ENCODE results near the gene NASP. TPM values are rescaled to one million over a fixed set of nuclear protein-coding genes. Genes with fewer than 3 reads are reported as not detected.

Gene NASP
- total and polyA plus RNA-seq, 2 of the 4 experiments (the other 2 are of a cell fraction) = 56.6 to 124 TPM

DNA sequence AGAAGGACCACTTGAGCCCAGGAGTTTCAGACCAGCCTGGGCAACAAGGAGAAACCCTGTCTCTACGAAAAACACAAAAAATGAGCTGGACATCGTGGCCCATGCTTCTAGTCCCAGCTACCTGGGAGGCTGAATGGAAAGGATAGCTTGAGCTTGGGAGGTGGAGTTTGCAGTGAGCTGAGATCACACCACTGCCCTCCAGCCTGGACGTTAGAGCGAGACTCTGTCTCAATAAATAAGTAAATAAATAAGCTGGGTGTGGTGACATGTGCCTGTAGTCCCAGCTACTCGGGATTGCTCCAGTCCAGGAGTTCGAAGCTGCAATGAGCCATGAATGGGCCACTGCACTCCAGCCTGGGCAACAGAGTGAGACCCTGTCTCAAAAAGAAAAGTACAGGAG lies 29.6 kb upstream of the NASP start:
- Histone ChIP-seq H3K4me1 (ENCODE audit: control insufficient read depth, insufficient read depth, low read length) (peaks cover 9% of the 10 kb centered on the region), H3K79me1 (ENCODE audit: low read depth in 1 of 2, low read length in 2 of 2) (peaks cover 17 to 50% of the 10 kb centered on the region in 2 experiments), H3K9me3 (ENCODE audit: control insufficient read depth, insufficient read depth, low read length) (no peaks in the 10 kb centered on the region), H3K23ac (ENCODE audit: low read depth, low read length) (no peak overlapping the region), H4K20me1 (ENCODE audit: insufficient read depth, low read length) (no peaks in the 10 kb centered on the region), H4K5ac (ENCODE audit: low read depth, low read length) (no peak overlapping the region), H2AK9ac (replicated peaks; ENCODE audit: low read depth, low read length, poor library complexity) (no peak overlapping the region), H3K9ac (ENCODE audit: low read depth, low read length) (no peak overlapping the region), H3K9me1 (ENCODE audit: insufficient read depth, low read length) (peaks cover 9% of the 10 kb centered on the region), H3K14ac (replicated peaks; ENCODE audit: low read depth, low read length) (no peak overlapping the region), H3K4ac (ENCODE audit: low read depth, low read length) (no peak overlapping the region), H3K4me3 (ENCODE audit: insufficient read depth, low read depth, low read length) (no peak overlapping the region), H3K27ac (ENCODE audit: insufficient read depth, low read length) (no peak overlapping the region), H3K36me3 (ENCODE audit: control insufficient read depth, insufficient read depth, low read length) (peaks cover 7% of the 10 kb centered on the region), H3K4me2 (ENCODE audit: low read depth, low read length) (no peak overlapping the region), H3K56ac (ENCODE audit: extremely low read depth, insufficient read depth, low read length) (no peak overlapping the region), H2BK5ac (ENCODE audit: low read depth, low read length, poor library complexity, severe bottlenecking) (no peak overlapping the region), H2BK20ac (ENCODE audit: low read depth, low read length) (no peak overlapping the region), H3K27me3 (ENCODE audit: control insufficient read depth, insufficient read depth, low read length) (no peaks in the 10 kb centered on the region), H3K18ac (ENCODE audit: low read depth, low read length) (no peak overlapping the region), H2BK120ac (ENCODE audit: low read depth, low read length) (no peak overlapping the region), H2AK5ac (ENCODE audit: low read depth, low read length) (no peak overlapping the region), H2AFZ (replicated peaks; ENCODE audit: low read length, poor library complexity) (no peak overlapping the region), H2BK15ac (ENCODE audit: low read depth, low read length) (no peak overlapping the region), H4K8ac (ENCODE audit: low read depth in 2 of 2, low read length in 2 of 2) (no peak overlapping the region), H4K91ac (ENCODE audit: insufficient read depth, low read depth, low read length) (no peak overlapping the region)
- intact Hi-C loops (cut with micrococcal nuclease) (no loop called here), dilution Hi-C loops (cut with HindIII; ENCODE audit: low sequenced_read_pairs, unreplicated experiment) (no loop called here), in situ Hi-C loops (cut with MboI; ENCODE audit: low sequenced_read_pairs) (no loop called here)
- CTCF ChIA-PET = no interaction called here
- WGBS, 2 experiments (ENCODE audit: extremely low coverage in 2 of 2, insufficient read length in 1 of 2) = 100% methylated on average over 1 of the region's 6 CpGs; no CpG with 5 or more reads in 1 of the 2 experiments
- no peak for DNase-seq
- TF ChIP-seq, protein P1, sequence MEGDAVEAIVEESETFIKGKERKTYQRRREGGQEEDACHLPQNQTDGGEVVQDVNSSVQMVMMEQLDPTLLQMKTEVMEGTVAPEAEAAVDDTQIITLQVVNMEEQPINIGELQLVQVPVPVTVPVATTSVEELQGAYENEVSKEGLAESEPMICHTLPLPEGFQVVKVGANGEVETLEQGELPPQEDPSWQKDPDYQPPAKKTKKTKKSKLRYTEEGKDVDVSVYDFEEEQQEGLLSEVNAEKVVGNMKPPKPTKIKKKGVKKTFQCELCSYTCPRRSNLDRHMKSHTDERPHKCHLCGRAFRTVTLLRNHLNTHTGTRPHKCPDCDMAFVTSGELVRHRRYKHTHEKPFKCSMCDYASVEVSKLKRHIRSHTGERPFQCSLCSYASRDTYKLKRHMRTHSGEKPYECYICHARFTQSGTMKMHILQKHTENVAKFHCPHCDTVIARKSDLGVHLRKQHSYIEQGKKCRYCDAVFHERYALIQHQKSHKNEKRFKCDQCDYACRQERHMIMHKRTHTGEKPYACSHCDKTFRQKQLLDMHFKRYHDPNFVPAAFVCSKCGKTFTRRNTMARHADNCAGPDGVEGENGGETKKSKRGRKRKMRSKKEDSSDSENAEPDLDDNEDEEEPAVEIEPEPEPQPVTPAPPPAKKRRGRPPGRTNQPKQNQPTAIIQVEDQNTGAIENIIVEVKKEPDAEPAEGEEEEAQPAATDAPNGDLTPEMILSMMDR (conservative IDR thresholded peaks at IDR 0.05; ENCODE audit: low read depth, low read length) = no peak
- TF ChIP-seq RFX5 (IDR thresholded peaks at IDR 0.05; ENCODE audit: low read depth, low read length) (no peak), CHD1 (IDR thresholded peaks at IDR 0.05; ENCODE audit: low read depth, low read length) (no peak), BHLHE40 (IDR thresholded peaks at IDR 0.05; ENCODE audit: low read depth, low read length) (no peak), FOS (IDR thresholded peaks at IDR 0.05; ENCODE audit: low read depth, low read length) (no peak), SMC3 (IDR thresholded peaks at IDR 0.05; ENCODE audit: low read depth, low read length) (no peak), RAD21 (IDR thresholded peaks at IDR 0.05; ENCODE audit: low read length) (no peak), MAZ (IDR thresholded peaks at IDR 0.05; ENCODE audit: borderline replicate concordance, low read depth, low read length) (no peak), CEBPB (IDR thresholded peaks at IDR 0.05; ENCODE audit: low read depth, low read length) (no peak), MXI1 (IDR thresholded peaks at IDR 0.05; ENCODE audit: borderline replicate concordance, low read depth, low read length) (no peak), MAFK (IDR thresholded peaks at IDR 0.05; ENCODE audit: low read depth, low read length) (no peak), POLR2A (IDR thresholded peaks at IDR 0.05; ENCODE audit: low read depth, low read length) (no peak), RCOR1 (IDR thresholded peaks at IDR 0.05; ENCODE audit: insufficient replicate concordance, low read length) (no peak), NFE2L2 (IDR thresholded peaks at IDR 0.05; ENCODE audit: low read depth, low read length) (no peak)
- TF ChIP-seq, protein P2, sequence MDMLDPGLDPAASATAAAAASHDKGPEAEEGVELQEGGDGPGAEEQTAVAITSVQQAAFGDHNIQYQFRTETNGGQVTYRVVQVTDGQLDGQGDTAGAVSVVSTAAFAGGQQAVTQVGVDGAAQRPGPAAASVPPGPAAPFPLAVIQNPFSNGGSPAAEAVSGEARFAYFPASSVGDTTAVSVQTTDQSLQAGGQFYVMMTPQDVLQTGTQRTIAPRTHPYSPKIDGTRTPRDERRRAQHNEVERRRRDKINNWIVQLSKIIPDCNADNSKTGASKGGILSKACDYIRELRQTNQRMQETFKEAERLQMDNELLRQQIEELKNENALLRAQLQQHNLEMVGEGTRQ (IDR thresholded peaks at IDR 0.05; ENCODE audit: low read depth, low read length) = no peak
- TF ChIP-seq, protein P3, sequence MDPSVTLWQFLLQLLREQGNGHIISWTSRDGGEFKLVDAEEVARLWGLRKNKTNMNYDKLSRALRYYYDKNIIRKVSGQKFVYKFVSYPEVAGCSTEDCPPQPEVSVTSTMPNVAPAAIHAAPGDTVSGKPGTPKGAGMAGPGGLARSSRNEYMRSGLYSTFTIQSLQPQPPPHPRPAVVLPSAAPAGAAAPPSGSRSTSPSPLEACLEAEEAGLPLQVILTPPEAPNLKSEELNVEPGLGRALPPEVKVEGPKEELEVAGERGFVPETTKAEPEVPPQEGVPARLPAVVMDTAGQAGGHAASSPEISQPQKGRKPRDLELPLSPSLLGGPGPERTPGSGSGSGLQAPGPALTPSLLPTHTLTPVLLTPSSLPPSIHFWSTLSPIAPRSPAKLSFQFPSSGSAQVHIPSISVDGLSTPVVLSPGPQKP (IDR thresholded peaks at IDR 0.05; ENCODE audit: borderline replicate concordance, low read depth, low read length) = no peak
- BruUV-seq (replicated peaks) = no TSS peak
- POLR2A ChIA-PET (ENCODE audit: unreplicated experiment) = no interaction called here
- no peak for ATAC-seq (ENCODE audit: low read depth)
